Epithelial cell of esophagus (primary cell): Measurements from ENCODE around the gene PIF1.
A peak's percentile ranks its signal among the peaks of the same experiment; 100 is the strongest.
"Not testable (repeated sequence)": the region's sequence is repeated elsewhere in the genome, so short reads cannot be mapped to it uniquely, and the experiment has no call there.

Experiments
- DNase-seq: peaks from one replicate; pipeline ENCODE4 v3.0.0; 2010; ENCODE audit warnings: low read depth
- H3K4me3 ChIP-seq: 2 replicates; pipeline ENCODE4 v1.5.1; 2011; ENCODE audit warnings: mild to moderate bottlenecking, low read length, control low read depth
- CTCF ChIP-seq: IDR thresholded peaks from 2 replicates; pipeline ENCODE4 v1.5.1; 2011; ENCODE audit warnings: low read depth, mild to moderate bottlenecking, low read length, control low read depth, inconsistent platforms; ENCODE audit not compliant: insufficient read depth; ENCODE audit errors: missing control alignments

PIF1 gene

GRCh38 chr15:64803526-64803925 is 21.9 kb downstream of the PIF1 start:
- TF ChIP-seq CTCF: no peak
- no peak for DNase-seq
- H3K4me3 ChIP-seq: no peak overlapping the region

GRCh38 chr15:64800476-64800875 is 25.0 kb downstream of the PIF1 start:
- H3K4me3 ChIP-seq: no peak overlapping the region
- DNase-seq: peak; percentile 40
- no peak for TF ChIP-seq CTCF

GRCh38 chr15:64798905-64799304 is 26.5 kb downstream of the PIF1 start:
- H3K4me3 ChIP-seq: not testable (repeated sequence)

GRCh38 chr15:64795921-64796320 is 29.5 kb downstream of the PIF1 start:
- not testable (repeated sequence) for DNase-seq, H3K4me3 ChIP-seq

More at GRCh38 chr15:64798905-64799304, 26.5 kb downstream of the PIF1 start:
- DNase-seq: not testable (repeated sequence)

GRCh38 chr15:64795299-64795698 is 30.1 kb downstream of the PIF1 start:
- H3K4me3 ChIP-seq, DNase-seq: not testable (repeated sequence)

GRCh38 chr15:64792282-64792681 is 33.2 kb downstream of the PIF1 start:
- DNase-seq: no peak
- no peak for TF ChIP-seq CTCF
- H3K4me3 ChIP-seq: no peak overlapping the region

GRCh38 chr15:64791401-64791800 is 34.0 kb downstream of the PIF1 start:
- no peak for TF ChIP-seq CTCF
- H3K4me3 ChIP-seq: no peak overlapping the region
- no peak for DNase-seq

GRCh38 chr15:64783796-64784195 is 41.7 kb downstream of the PIF1 start:
- no peak overlapping the region for H3K4me3 ChIP-seq
- DNase-seq: no peak
- no peak for TF ChIP-seq CTCF

- H3K4me3 ChIP-seq: no peak overlapping the region
- no peak for DNase-seq
- TF ChIP-seq CTCF: no peak
Observed at GRCh38 chr15:64782751-64783150, 42.7 kb downstream of the PIF1 start.
